EH (cell line): Measurements from ENCODE around the gene MAP10.

Experiments used
- DNase-seq: peaks from one replicate; pipeline ENCODE4 v3.0.0-alpha.2; 2015; ENCODE audit warnings: low read depth

MAP10 gene

DNA sequence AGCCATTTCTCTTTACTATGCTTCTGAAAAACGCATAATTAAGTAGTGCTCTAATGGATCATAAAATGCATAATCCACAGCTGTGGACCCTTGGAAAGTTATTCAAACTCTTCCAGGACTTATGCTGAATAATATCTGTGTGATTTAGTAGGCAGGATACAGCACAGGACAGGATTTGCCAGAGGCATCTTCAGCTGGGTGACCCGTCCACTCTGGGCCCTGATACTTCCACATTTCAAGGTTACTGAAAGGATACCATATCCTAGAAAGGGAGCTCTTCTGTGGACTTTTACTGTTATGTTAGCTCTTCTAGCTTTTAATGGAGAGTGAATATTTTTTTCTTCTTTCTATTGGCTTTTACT, 49.6 kb downstream of the MAP10 start:
- peak; percentile 15 for DNase-seq

DNA sequence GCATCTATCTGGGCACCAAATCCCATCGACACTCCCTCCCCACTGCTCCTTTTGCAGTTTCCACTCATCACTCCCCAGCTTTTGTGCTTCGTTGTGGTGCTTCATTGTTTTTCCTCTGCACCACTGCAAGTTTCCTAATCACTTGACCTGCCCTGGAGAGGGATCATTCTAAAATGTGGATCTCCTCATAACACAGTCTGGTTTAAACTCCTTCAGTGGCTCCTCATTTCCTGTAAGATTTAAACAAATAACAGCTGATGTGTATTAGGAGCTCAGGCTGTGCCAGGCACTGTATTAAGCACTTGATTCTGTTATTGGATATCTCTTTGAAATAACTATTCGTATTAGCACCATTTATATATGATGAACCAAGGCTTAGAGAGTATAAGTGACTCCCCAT, 51.3 kb downstream of the MAP10 start:
- peak; percentile 4 for DNase-seq
